Ovary (tissue), 3 donors: Measurements from ENCODE around the gene CFAP119.

Experiments
- EP300 ChIP-seq: sonication (generic); formaldehyde crosslinking; IDR thresholded peaks from one replicate; pipeline ENCODE4 v1.6.1; 2017; ENCODE audit warnings: antibody characterized with exemption
- POLR2A ChIP-seq: fragments of 450-650 bp; IDR thresholded peaks from one replicate; pipeline ENCODE4 v1.6.1; 2017; ENCODE audit warnings: antibody characterized with exemption, mild to moderate bottlenecking, moderate library complexity
- TF ChIP-seq, protein P1 (sequence below), 3 donors: fragments of 450-650 bp in 2 of 3; fragments of 200-600 bp in 1 of 3; IDR thresholded peaks; one replicate each; pipeline versions ENCODE4 v1.5.1 to v1.8.0; 2016 to 2022; ENCODE audit warnings: antibody characterized with exemption in 3 of 3, mild to moderate bottlenecking in 1 of 3
- donor health status: DM: no; HTN: no; CAD: no.

DNA sequence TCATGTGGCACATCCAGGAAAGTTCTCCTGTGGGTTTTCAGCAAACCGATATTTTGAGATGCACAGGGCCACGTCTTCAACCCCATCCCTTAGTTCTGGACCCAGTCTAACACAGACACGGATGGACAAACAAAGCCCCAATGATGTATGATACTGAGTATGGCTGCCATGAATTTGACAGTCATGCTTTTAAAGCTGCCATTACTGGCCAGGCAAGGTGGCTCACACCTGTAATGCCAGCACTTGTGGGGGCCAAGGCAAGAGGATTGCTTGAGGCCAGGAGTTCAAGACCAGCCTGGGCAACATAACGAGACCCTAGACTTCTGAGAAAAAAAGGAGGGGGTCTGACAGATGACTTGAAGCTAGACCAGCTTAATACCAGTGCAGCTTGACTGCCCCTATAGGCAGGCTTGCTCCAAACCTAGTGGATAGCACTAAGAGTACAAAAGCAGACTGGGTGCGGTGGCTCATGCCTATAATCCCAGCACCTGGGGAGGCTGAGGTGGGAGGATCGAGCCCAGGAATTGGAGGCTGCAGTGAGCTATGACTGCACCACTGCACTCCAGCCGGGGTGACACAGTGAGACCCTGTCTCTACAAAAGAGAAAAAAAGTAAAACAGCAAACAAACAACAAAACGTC is 35.9 kb upstream of the CFAP119 start:
- TF ChIP-seq POLR2A (no peak), EP300 (no peak)
- TF ChIP-seq, protein P1, sequence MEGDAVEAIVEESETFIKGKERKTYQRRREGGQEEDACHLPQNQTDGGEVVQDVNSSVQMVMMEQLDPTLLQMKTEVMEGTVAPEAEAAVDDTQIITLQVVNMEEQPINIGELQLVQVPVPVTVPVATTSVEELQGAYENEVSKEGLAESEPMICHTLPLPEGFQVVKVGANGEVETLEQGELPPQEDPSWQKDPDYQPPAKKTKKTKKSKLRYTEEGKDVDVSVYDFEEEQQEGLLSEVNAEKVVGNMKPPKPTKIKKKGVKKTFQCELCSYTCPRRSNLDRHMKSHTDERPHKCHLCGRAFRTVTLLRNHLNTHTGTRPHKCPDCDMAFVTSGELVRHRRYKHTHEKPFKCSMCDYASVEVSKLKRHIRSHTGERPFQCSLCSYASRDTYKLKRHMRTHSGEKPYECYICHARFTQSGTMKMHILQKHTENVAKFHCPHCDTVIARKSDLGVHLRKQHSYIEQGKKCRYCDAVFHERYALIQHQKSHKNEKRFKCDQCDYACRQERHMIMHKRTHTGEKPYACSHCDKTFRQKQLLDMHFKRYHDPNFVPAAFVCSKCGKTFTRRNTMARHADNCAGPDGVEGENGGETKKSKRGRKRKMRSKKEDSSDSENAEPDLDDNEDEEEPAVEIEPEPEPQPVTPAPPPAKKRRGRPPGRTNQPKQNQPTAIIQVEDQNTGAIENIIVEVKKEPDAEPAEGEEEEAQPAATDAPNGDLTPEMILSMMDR (IDR thresholded peaks at IDR 0.05): no peak
